Neural cell (in vitro differentiated cells): ENCODE measurements around the gene ASCL5. TPM values are rescaled to one million over a fixed set of nuclear protein-coding genes. Genes with fewer than 3 reads are reported as not detected.

Experiments
- H2AFZ ChIP-seq: fragments of 200-600, 300-800 bp; sonication (generic), shearing (Covaris generic); 2 replicates; pipeline ENCODE4 v1.6.0; 2014; ENCODE audit warnings: low read depth, mild to moderate bottlenecking, antibody characterized with exemption, low read length, moderate library complexity
- H3F3A ChIP-seq: fragments of 200-600 bp; shearing (Covaris generic); 2 replicates; pipeline ENCODE4 v1.6.1; 2016; ENCODE audit warnings: mild to moderate bottlenecking, moderate library complexity, mixed read lengths, antibody characterized with exemption, low read length; ENCODE audit not compliant: insufficient read depth, poor library complexity, severe bottlenecking
- H3K27ac ChIP-seq: fragments of 200-600, 300-800 bp; sonication (generic), shearing (Covaris generic); 2 replicates; pipeline ENCODE4 v1.5.1; 2014; ENCODE audit warnings: mild to moderate bottlenecking, low read length, moderate library complexity
- H3K27me3 ChIP-seq: fragments of 300-800, 200-600 bp; sonication (generic), shearing (Covaris generic); 2 replicates; pipeline ENCODE4 v1.6.0; 2014; ENCODE audit warnings: mild to moderate bottlenecking, low read depth, low read length, moderate library complexity; ENCODE audit not compliant: insufficient read depth
- H3K36me3 ChIP-seq: fragments of 300-800, 200-600 bp; sonication (generic), shearing (Covaris generic); 2 replicates; pipeline ENCODE4 v1.5.1; 2014; ENCODE audit warnings: mild to moderate bottlenecking, antibody characterized with exemption, low read length, moderate library complexity; ENCODE audit not compliant: insufficient read depth
- H3K4me2 ChIP-seq: fragments of 300-800, 200-600 bp; sonication (generic), shearing (Covaris generic); 2 replicates; pipeline ENCODE4 v1.6.0; 2014; ENCODE audit warnings: mild to moderate bottlenecking, low read length
- H3K4me3 ChIP-seq: fragments of 300-800, 200-600 bp; sonication (generic), shearing (Covaris generic); 2 replicates; pipeline ENCODE4 v1.5.1; 2014; ENCODE audit warnings: mild to moderate bottlenecking, low read length, moderate library complexity
- H3K79me2 ChIP-seq: fragments of 200-600 bp; shearing (Covaris generic); replicated peaks from 2 replicates; pipeline ENCODE4 v1.6.0; 2014; ENCODE audit warnings: mild to moderate bottlenecking, low read length, moderate library complexity; ENCODE audit not compliant: insufficient read depth
- H3K9ac ChIP-seq: fragments of 300-800, 200-600 bp; sonication (generic), shearing (Covaris generic); 2 replicates; pipeline ENCODE4 v1.6.1; 2016; ENCODE audit warnings: mild to moderate bottlenecking, low read length, mixed read lengths
- H3K9me2 ChIP-seq: fragments of 200-600 bp; shearing (Covaris generic); 2 replicates; pipeline ENCODE4 v1.6.1; 2016; ENCODE audit warnings: mild to moderate bottlenecking, low read length, mixed read lengths; ENCODE audit not compliant: insufficient read depth
- H3K9me3 ChIP-seq: fragments of 200-600, 300-800 bp; sonication (generic), shearing (Covaris generic); 2 replicates; pipeline ENCODE4 v1.6.1; 2016; ENCODE audit warnings: mild to moderate bottlenecking, mixed run types, low read length, moderate library complexity, mixed read lengths
- H4K20me1 ChIP-seq: fragments of 200-600 bp; shearing (Covaris generic); 2 replicates; pipeline ENCODE4 v1.6.1; 2016; ENCODE audit warnings: mild to moderate bottlenecking, mixed run types; ENCODE audit not compliant: insufficient read depth
- EP300 ChIP-seq: fragments of 450-650 bp; conservative IDR thresholded peaks from 2 replicates; pipeline ENCODE4 v1.6.1; 2014; ENCODE audit warnings: antibody characterized with exemption, mild to moderate bottlenecking, moderate library complexity; ENCODE audit not compliant: poor library complexity, severe bottlenecking
- EZH2 ChIP-seq: fragments of 200-600, 300-800 bp; shearing (Covaris generic), sonication (generic); IDR thresholded peaks from 2 replicates; pipeline ENCODE4 v1.6.1; 2014; ENCODE audit warnings: antibody characterized with exemption, low read length, borderline replicate concordance, mild to moderate bottlenecking; ENCODE audit not compliant: insufficient read depth, poor library complexity, severe bottlenecking
- MXI1 ChIP-seq: fragments of 450-650 bp; conservative IDR thresholded peaks from 2 replicates; pipeline ENCODE4 v1.6.1; 2014; ENCODE audit warnings: antibody characterized with exemption, mild to moderate bottlenecking; ENCODE audit not compliant: poor library complexity, severe bottlenecking
- POLR2AphosphoS5 ChIP-seq: IDR thresholded peaks from 2 replicates; pipeline ENCODE4 v1.6.1; 2012
- RAD21 ChIP-seq: fragments of 450-650 bp; conservative IDR thresholded peaks from 2 replicates; pipeline ENCODE4 v1.6.1; 2014; ENCODE audit warnings: antibody characterized with exemption, mild to moderate bottlenecking, moderate library complexity
- SMC3 ChIP-seq: fragments of 450-650 bp; conservative IDR thresholded peaks from 2 replicates; pipeline ENCODE4 v1.6.1; 2014; ENCODE audit warnings: antibody characterized with exemption, mild to moderate bottlenecking, moderate library complexity; ENCODE audit not compliant: poor library complexity
- TAF1 ChIP-seq: IDR thresholded peaks from 2 replicates; pipeline ENCODE4 v1.6.1; 2012; ENCODE audit warnings: low read depth
- polyA plus RNA-seq: library from polyadenylated mRNA; depleted of rRNA; stranded (reverse); fragments of >200 nt; gene quantifications from 2 replicates; pipeline ENCODE4 v1.2.3, GENCODE V29; 2014
- TF ChIP-seq, protein P1 (sequence below): IDR thresholded peaks from 2 replicates; pipeline ENCODE4 v1.6.1; 2012; ENCODE audit warnings: borderline replicate concordance
- TF ChIP-seq, protein P2 (sequence below): fragments of 450-650 bp; IDR thresholded peaks from 2 replicates; pipeline ENCODE4 v1.5.1; 2014; ENCODE audit warnings: antibody characterized with exemption, mild to moderate bottlenecking, moderate library complexity; ENCODE audit not compliant: poor library complexity, severe bottlenecking

Gene ASCL5
- polyA plus RNA-seq, 1 donor from 2014 or later: not detected

DNA sequence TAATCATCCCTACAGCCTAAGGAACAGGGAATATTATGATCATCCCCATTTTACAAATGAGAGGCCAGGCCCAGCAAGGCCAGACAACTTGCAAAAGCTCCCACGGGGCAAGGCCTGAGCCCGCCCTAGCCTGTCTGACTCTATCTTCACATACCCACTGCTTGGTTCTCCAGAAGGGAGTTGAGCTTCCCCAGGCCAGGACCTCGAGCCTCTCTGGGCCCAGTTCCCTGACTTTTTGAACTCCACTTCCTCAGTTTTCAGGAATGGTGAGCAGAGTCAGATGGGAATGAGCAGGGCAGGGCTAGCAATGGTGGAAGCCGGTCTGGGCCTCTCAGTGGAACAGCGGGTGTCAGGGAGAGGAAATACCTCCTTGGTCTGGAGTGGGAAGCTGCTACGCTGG lies 54.1 kb downstream of the ASCL5 start:
- no peaks in the 10 kb centered on the region for H3K79me2 ChIP-seq
- H2AFZ ChIP-seq: no peak overlapping the region
- H3K9me3 ChIP-seq: no peaks in the 10 kb centered on the region
- H3K4me3 ChIP-seq: no peak overlapping the region
- no peak overlapping the region for H3K27ac ChIP-seq
- no peaks in the 10 kb centered on the region for H3K9me2 ChIP-seq
- no peaks in the 10 kb centered on the region for H3F3A ChIP-seq
- H3K9ac ChIP-seq: no peak overlapping the region
- H4K20me1 ChIP-seq: no peaks in the 10 kb centered on the region
- H3K27me3 ChIP-seq: no peaks in the 10 kb centered on the region
- TF ChIP-seq, protein P1, sequence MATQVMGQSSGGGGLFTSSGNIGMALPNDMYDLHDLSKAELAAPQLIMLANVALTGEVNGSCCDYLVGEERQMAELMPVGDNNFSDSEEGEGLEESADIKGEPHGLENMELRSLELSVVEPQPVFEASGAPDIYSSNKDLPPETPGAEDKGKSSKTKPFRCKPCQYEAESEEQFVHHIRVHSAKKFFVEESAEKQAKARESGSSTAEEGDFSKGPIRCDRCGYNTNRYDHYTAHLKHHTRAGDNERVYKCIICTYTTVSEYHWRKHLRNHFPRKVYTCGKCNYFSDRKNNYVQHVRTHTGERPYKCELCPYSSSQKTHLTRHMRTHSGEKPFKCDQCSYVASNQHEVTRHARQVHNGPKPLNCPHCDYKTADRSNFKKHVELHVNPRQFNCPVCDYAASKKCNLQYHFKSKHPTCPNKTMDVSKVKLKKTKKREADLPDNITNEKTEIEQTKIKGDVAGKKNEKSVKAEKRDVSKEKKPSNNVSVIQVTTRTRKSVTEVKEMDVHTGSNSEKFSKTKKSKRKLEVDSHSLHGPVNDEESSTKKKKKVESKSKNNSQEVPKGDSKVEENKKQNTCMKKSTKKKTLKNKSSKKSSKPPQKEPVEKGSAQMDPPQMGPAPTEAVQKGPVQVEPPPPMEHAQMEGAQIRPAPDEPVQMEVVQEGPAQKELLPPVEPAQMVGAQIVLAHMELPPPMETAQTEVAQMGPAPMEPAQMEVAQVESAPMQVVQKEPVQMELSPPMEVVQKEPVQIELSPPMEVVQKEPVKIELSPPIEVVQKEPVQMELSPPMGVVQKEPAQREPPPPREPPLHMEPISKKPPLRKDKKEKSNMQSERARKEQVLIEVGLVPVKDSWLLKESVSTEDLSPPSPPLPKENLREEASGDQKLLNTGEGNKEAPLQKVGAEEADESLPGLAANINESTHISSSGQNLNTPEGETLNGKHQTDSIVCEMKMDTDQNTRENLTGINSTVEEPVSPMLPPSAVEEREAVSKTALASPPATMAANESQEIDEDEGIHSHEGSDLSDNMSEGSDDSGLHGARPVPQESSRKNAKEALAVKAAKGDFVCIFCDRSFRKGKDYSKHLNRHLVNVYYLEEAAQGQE: no peak
- TF ChIP-seq MXI1 (no peak), EZH2 (no peak), TAF1 (no peak), RAD21 (no peak), SMC3 (no peak), POLR2AphosphoS5 (no peak), EP300 (no peak)
- TF ChIP-seq, protein P2, sequence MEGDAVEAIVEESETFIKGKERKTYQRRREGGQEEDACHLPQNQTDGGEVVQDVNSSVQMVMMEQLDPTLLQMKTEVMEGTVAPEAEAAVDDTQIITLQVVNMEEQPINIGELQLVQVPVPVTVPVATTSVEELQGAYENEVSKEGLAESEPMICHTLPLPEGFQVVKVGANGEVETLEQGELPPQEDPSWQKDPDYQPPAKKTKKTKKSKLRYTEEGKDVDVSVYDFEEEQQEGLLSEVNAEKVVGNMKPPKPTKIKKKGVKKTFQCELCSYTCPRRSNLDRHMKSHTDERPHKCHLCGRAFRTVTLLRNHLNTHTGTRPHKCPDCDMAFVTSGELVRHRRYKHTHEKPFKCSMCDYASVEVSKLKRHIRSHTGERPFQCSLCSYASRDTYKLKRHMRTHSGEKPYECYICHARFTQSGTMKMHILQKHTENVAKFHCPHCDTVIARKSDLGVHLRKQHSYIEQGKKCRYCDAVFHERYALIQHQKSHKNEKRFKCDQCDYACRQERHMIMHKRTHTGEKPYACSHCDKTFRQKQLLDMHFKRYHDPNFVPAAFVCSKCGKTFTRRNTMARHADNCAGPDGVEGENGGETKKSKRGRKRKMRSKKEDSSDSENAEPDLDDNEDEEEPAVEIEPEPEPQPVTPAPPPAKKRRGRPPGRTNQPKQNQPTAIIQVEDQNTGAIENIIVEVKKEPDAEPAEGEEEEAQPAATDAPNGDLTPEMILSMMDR: no peak
- no peaks in the 10 kb centered on the region for H3K36me3 ChIP-seq
- H3K4me2 ChIP-seq: no peak overlapping the region

DNA sequence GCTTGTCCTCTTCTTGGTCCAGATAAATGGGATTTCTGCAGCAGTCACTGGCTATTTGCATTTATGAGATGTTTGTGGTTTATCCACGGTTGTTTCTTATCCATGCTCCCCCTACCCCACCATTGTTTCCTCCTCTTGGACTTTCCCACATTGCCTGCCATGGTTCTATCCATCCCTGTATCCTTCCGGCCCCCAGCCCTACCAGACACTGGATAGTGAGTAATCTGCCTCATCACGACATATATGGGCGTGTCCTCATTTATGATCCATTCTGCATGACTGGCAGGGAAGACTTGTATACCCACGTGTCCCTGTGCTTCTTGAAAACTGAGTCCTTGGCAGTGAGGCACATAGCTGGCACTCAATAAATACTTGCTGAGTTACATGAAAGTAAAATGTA lies 54.8 kb downstream of the ASCL5 start:
- Histone ChIP-seq H3K9ac (no peak overlapping the region), H3K79me2 (no peaks in the 10 kb centered on the region), H3K4me3 (no peak overlapping the region), H2AFZ (no peak overlapping the region), H3K9me3 (no peaks in the 10 kb centered on the region), H4K20me1 (no peaks in the 10 kb centered on the region), H3K9me2 (no peaks in the 10 kb centered on the region), H3K27me3 (no peaks in the 10 kb centered on the region), H3K4me2 (no peak overlapping the region), H3F3A (no peaks in the 10 kb centered on the region), H3K36me3 (no peaks in the 10 kb centered on the region), H3K27ac (no peak overlapping the region)
- TF ChIP-seq TAF1: no peak
- TF ChIP-seq, protein P2: no peak
- no peak for TF ChIP-seq RAD21
- TF ChIP-seq SMC3: no peak
- no peak for TF ChIP-seq MXI1
- no peak for TF ChIP-seq POLR2AphosphoS5
